GM12878 (cell line): ENCODE data around the gene COL18A1. TPM values are rescaled to one million over a fixed set of nuclear protein-coding genes. Genes with fewer than 3 reads are reported as not detected.

Source experiments
- ATAC-seq: fragments of 200-7000 bp; cut with Tn5 transposase; 3 replicates; pipeline ENCODE4 v1.9.1; 2020; ENCODE audit warnings: mild to moderate bottlenecking, moderate library complexity
- BruUV-seq: library from RNA; stranded (reverse); fragments of 400-500 nt; replicated peaks from 2 replicates; lab custom pipeline; 2021; lab: Mats Ljungman, UMichigan
- CTCF ChIA-PET: fragments of 300-600 bp; sonication (Branson Sonifier 250); formaldehyde crosslinking; extraction: SDS; loops from one replicate; lab custom pipeline; 2021; ENCODE audit warnings: inconsistent platforms; lab: Yijun Ruan, JAX
- POLR2A ChIA-PET: fragments of 350-600 bp; formaldehyde crosslinking; extraction: SDS; loops from one replicate; lab custom pipeline; 2021; ENCODE audit warnings: inconsistent platforms; lab: Charles Lee
- RAD21 ChIA-PET: fragments of 300-600 bp; sonication (Branson Sonifier 250); formaldehyde crosslinking; loops from one replicate; lab custom pipeline; 2023; ENCODE audit warnings: antibody characterized with exemption; ENCODE audit not compliant: unreplicated experiment; lab: Charles Lee
- SMC1A ChIA-PET: fragments of 300-600 bp; sonication (Branson Sonifier 250); formaldehyde crosslinking; loops from one replicate; lab custom pipeline; 2023; ENCODE audit not compliant: unreplicated experiment, uncharacterized antibody; lab: Charles Lee
- DNase-seq: peaks from one replicate; pipeline ENCODE4 v3.0.0-alpha.2; 2011; ENCODE audit warnings: low read depth, low spot score
- FAIRE-seq: peaks from 3 replicates; lab custom pipeline; 2011; peaks lifted over from hg19 to GRCh38; lab: Jason Lieb, UNC
- H2AFZ ChIP-seq: 2 replicates; pipeline ENCODE4 v1.6.0; 2011; ENCODE audit warnings: low read depth, low read length, control low read depth; ENCODE audit not compliant: control insufficient read depth
- H3K27ac ChIP-seq: 2 replicates; pipeline ENCODE4 v1.5.1; 2011; ENCODE audit warnings: control low read depth; ENCODE audit not compliant: control insufficient read depth, insufficient read depth
- H3K27me3 ChIP-seq, 2 experiments: replicated peaks in 1 of 2; 2 replicates each; pipeline versions ENCODE4 v1.6.0 to v1.6.1; 2011; ENCODE audit warnings: low read length in 1 of 2; ENCODE audit not compliant: control insufficient read depth in 2 of 2, insufficient read depth in 2 of 2
- H3K36me3 ChIP-seq, 2 experiments: 2 replicates each; pipeline ENCODE4 v1.5.1; 2011; ENCODE audit warnings: low read length in 1 of 2; ENCODE audit not compliant: control insufficient read depth in 2 of 2, insufficient read depth in 2 of 2
- H3K4me1 ChIP-seq: 2 replicates; pipeline ENCODE4 v1.6.1; 2011; ENCODE audit warnings: mild to moderate bottlenecking, low read length, moderate library complexity, mixed read lengths; ENCODE audit not compliant: control insufficient read depth, insufficient read depth
- H3K4me2 ChIP-seq: 2 replicates; pipeline ENCODE4 v1.6.0; 2011; ENCODE audit warnings: control low read depth; ENCODE audit not compliant: control insufficient read depth, insufficient read depth
- H3K4me3 ChIP-seq: fragments of 200-600 bp; sonication (generic); 2 replicates; pipeline ENCODE4 v1.5.1; 2016
- H3K79me2 ChIP-seq: 2 replicates; pipeline ENCODE4 v1.6.0; 2011; ENCODE audit warnings: low read length; ENCODE audit not compliant: control insufficient read depth, insufficient read depth
- H3K9ac ChIP-seq: 2 replicates; pipeline ENCODE4 v1.8.0; 2011; ENCODE audit warnings: low read length, control low read depth, mixed read lengths; ENCODE audit not compliant: control insufficient read depth, insufficient read depth
- H3K9me3 ChIP-seq: replicated peaks from 3 replicates; pipeline ENCODE4 v1.5.1; 2011; ENCODE audit warnings: mild to moderate bottlenecking, low read length; ENCODE audit not compliant: control insufficient read depth, insufficient read depth
- H4K20me1 ChIP-seq: 2 replicates; pipeline ENCODE4 v1.6.0; 2011; ENCODE audit not compliant: control insufficient read depth, insufficient read depth
- DPF2 ChIP-seq: fragments of 450-650 bp; IDR thresholded peaks from 2 replicates; pipeline ENCODE4 v1.6.1; 2017; ENCODE audit warnings: mild to moderate bottlenecking
- EZH2 ChIP-seq: IDR thresholded peaks from 2 replicates; pipeline ENCODE4 v1.6.1; 2012; ENCODE audit warnings: low read depth, mild to moderate bottlenecking, control low read depth, inconsistent platforms, low read length, borderline replicate concordance; ENCODE audit not compliant: control insufficient read depth
- FOS ChIP-seq: IDR thresholded peaks from 3 replicates; pipeline ENCODE4 v1.6.1; 2011; ENCODE audit warnings: borderline replicate concordance; ENCODE audit not compliant: insufficient read length; ENCODE audit errors: extremely low read depth
- HCFC1 ChIP-seq: fragments of 150-350 bp; IDR thresholded peaks from 2 replicates; pipeline ENCODE4 v1.6.1; 2014; ENCODE audit warnings: low read length
- HDGF ChIP-seq: fragments of 450-650 bp; IDR thresholded peaks from 2 replicates; pipeline ENCODE4 v1.6.1; 2016; ENCODE audit warnings: antibody characterized with exemption
- IKZF1 ChIP-seq: fragments of 450-650 bp; conservative IDR thresholded peaks from 2 replicates; pipeline ENCODE4 v1.6.1; 2017; ENCODE audit warnings: antibody characterized with exemption, mild to moderate bottlenecking
- MAX ChIP-seq: IDR thresholded peaks from 2 replicates; pipeline ENCODE4 v1.6.1; 2012; ENCODE audit warnings: low read depth, low read length, improper control_type of control experiment
- NFYA ChIP-seq: IDR thresholded peaks from 2 replicates; pipeline ENCODE4 v1.6.1; 2011; ENCODE audit warnings: low read depth, mild to moderate bottlenecking, low read length, improper control_type of control experiment, borderline replicate concordance
- POLR2AphosphoS5 ChIP-seq: IDR thresholded peaks from 2 replicates; pipeline ENCODE4 v1.6.1; 2011; ENCODE audit warnings: mild to moderate bottlenecking, low read length, inconsistent platforms
- POU2F2 ChIP-seq: IDR thresholded peaks from 3 replicates; pipeline ENCODE4 v1.6.1; 2011; ENCODE audit warnings: low read depth, mild to moderate bottlenecking, low read length, borderline replicate concordance
- RELB ChIP-seq: fragments of 450-650 bp; IDR thresholded peaks from 2 replicates; pipeline ENCODE4 v1.6.1; 2017; ENCODE audit warnings: low read depth, mild to moderate bottlenecking, moderate library complexity
- ZBED1 ChIP-seq: IDR thresholded peaks from 2 replicates; pipeline ENCODE4 v1.6.1; 2016; ENCODE audit warnings: borderline replicate concordance
- ZBTB11 ChIP-seq: fragments of 450-650 bp; formaldehyde crosslinking; IDR thresholded peaks from 2 replicates; pipeline ENCODE4 v1.5.0; 2022; ENCODE audit warnings: mild to moderate bottlenecking, missing genetic modification characterization
- WGBS: methylation state at CpG from one replicate; pipeline ENCODE4 v1.1.6; 2016; ENCODE audit warnings: low lambda C conversion rate; ENCODE audit not compliant: insufficient replicate concordance, insufficient coverage; ENCODE audit errors: missing lambda C conversion rate; 5-methylcytosine and 5-hydroxymethylcytosine counted together
- in situ Hi-C: fragments of 300-500 bp; cut with MboI; formaldehyde crosslinking; loops from 9 replicates; pipeline ENCODE4 v1.14.3; 2018; ENCODE audit warnings: mixed read lengths
- intact Hi-C: fragments of 100-400 bp; cut with micrococcal nuclease; formaldehyde crosslinking; loops from one replicate; pipeline ENCODE4 v1.14.2; 2022; ENCODE audit not compliant: unreplicated experiment
- polyA plus RNA-seq, 11 experiments: library from polyadenylated mRNA; depleted of rRNA in 4 of 11; unstranded in 6 of 11; stranded (reverse) in 5 of 11; fragments of >200 nt; fragmentation: Nextera tagmentation in 4 of 11; fragmentation: Illumina TruSeq in 1 of 11; extraction: Ambion mirVana in 4 of 11; extraction: Trizol in 1 of 11; gene quantifications; 1 replicate in 1 of 11; 2 replicates in 10 of 11; pipeline versions ENCODE4 v1.2.1 to v1.2.3, GENCODE V29; 2011 to 2016; ENCODE audit warnings: inconsistent platforms in 2 of 11, missing spikeins in 2 of 11, low read depth in 1 of 11
- total RNA-seq, 4 experiments: library from RNA; depleted of rRNA in 3 of 4; stranded (reverse); fragments of >200 nt in 3 of 4; fragmentation: Illumina TruSeq in 1 of 4; extraction: Trizol in 1 of 4; gene quantifications; 2 replicates each; pipeline versions ENCODE4 v1.2.1 to v1.2.3, GENCODE V29; 2013 to 2021

COL18A1 gene
- total and polyA plus RNA-seq, 10 of the 15 experiments (the other 5 are each of a cell fraction or from before 2014, with no cell fraction given), result under 0.01 to 0.49 (median 0.09) TPM; not detected in 3

GRCh38 chr21:45533846-45534635, 129.1 kb downstream of the COL18A1 start:
- peaks cover 5% of the 10 kb centered on the region for H3K79me2 ChIP-seq
- POLR2A ChIA-PET, result no interaction called here
- no peaks in the 10 kb centered on the region for H4K20me1 ChIP-seq
- DNase-seq (no peak), ATAC-seq (no peak), FAIRE-seq (no peak)
- 97% methylated on average over 20 of the region's 20 CpGs for WGBS
- no peak overlapping the region for H3K4me3 ChIP-seq
- SMC1A ChIA-PET, result no interaction called here
- no peak overlapping the region for H3K4me2 ChIP-seq
- H3K27me3 ChIP-seq, result no peaks in the 10 kb centered on the region
- H3K27ac ChIP-seq, result no peak overlapping the region
- CTCF ChIA-PET, result no interaction called here
- intact Hi-C loops, result no loop called here
- no peak overlapping the region for H2AFZ ChIP-seq
- no peaks in the 10 kb centered on the region for H3K4me1 ChIP-seq
- BruUV-seq, result no TSS peak
- H3K9me3 ChIP-seq, result no peaks in the 10 kb centered on the region
- in situ Hi-C loops, result no loop called here
- RAD21 ChIA-PET, result no interaction called here
- H3K36me3 ChIP-seq, result peaks cover 3 to 43% of the 10 kb centered on the region in 2 experiments
- no peak overlapping the region for H3K9ac ChIP-seq
- no peak for TF ChIP-seq FOS
- TF ChIP-seq NFYA, result no peak
- no peak for TF ChIP-seq RELB
- no peak for TF ChIP-seq IKZF1
- no peak for TF ChIP-seq DPF2
- no peak for TF ChIP-seq HDGF
- TF ChIP-seq MAX, result no peak
- no peak for TF ChIP-seq POU2F2
- TF ChIP-seq POLR2AphosphoS5, result no peak
- TF ChIP-seq ZBTB11 (CRISPR knock-in tag), result no peak
- TF ChIP-seq ZBED1, result no peak
- no peak for TF ChIP-seq EZH2
- no peak for TF ChIP-seq HCFC1
